Measurements from ENCODE around the gene AMPD2. TPM values are rescaled to one million over a fixed set of nuclear protein-coding genes. Genes with fewer than 3 reads are reported as not detected.

The AMPD2 gene
- total and polyA plus RNA-seq, 9 of the 15 experiments (the other 6 are each of a cell fraction or from before 2014, with no cell fraction given): 2.0 to 77.7 (median 28.2) TPM

GRCh38 chr1:109605381-109605780 is 14.3 kb upstream of the AMPD2 start:
- H3K36me3 ChIP-seq (ENCODE audit: control insufficient read depth, insufficient read depth, low read length): no peaks in the 10 kb centered on the region
- 71% methylated on average over 1 of the region's 1 CpG for WGBS (ENCODE audit: insufficient coverage, low coverage, missing lambda C conversion rate)
- no peaks in the 10 kb centered on the region for H3K4me1 ChIP-seq (replicated peaks in 1 of 2; ENCODE audit: control insufficient read depth in 2 of 2, insufficient read depth in 2 of 2, low read length in 2 of 2)
- no TSS peak for BruUV-seq (replicated peaks)
- H4K20me1 ChIP-seq (replicated peaks; ENCODE audit: control insufficient read depth, insufficient read depth, low read length): no peaks in the 10 kb centered on the region
- FAIRE-seq (no peak), DNase-seq (ENCODE audit: extremely low read depth in 1 of 4, low spot score in 3 of 4) (no peak), ATAC-seq (no peak)
- no peak overlapping the region for H3K4me2 ChIP-seq (ENCODE audit: insufficient read depth, low read length)
- intact Hi-C loops (cut with micrococcal nuclease) (no loop called here), in situ Hi-C loops (cut with MboI) (no loop called here)
- CTCF ChIA-PET (ENCODE audit: low intra/inter-chr PET ratio): no interaction called here
- peaks cover 12% of the 10 kb centered on the region in 2 experiments; a peak in 3 of 5 replicates for H3K27me3 ChIP-seq (ENCODE audit: control insufficient read depth in 2 of 2, insufficient read depth in 2 of 2, low read length in 2 of 2)
- POLR2A ChIA-PET: interaction anchor here (0.6 to 2.7 kb wide), 6 partner anchors 9 to 57 kb away, joined by 3 to 16 read pairs (median 4); partner anchors contain the start of genes AMPD2, GNAI3 and GNAT2
- H3K9me3 ChIP-seq (replicated peaks; ENCODE audit: control insufficient read depth, insufficient read depth, low read depth, low read length): no peaks in the 10 kb centered on the region
- no peaks in the 10 kb centered on the region for H3K79me2 ChIP-seq (ENCODE audit: control insufficient read depth, insufficient read depth, low read length)
- H3K9ac ChIP-seq (ENCODE audit: insufficient read depth in 1 of 2, low read depth in 2 of 2, low read length in 2 of 2): no peak overlapping the region
- no peak overlapping the region for H2AFZ ChIP-seq (ENCODE audit: low read depth, low read length)
- H3K4me3 ChIP-seq: no peak overlapping the region
- no peaks in the 10 kb centered on the region for H3K9me1 ChIP-seq (ENCODE audit: control insufficient read depth, insufficient read depth, low read length)
- no peak overlapping the region for H3K27ac ChIP-seq (ENCODE audit: extremely low read depth, low read depth, low read length)
- TF ChIP-seq ZNF224 (CRISPR knock-in tag; IDR thresholded peaks at IDR 0.05) (no peak), HNRNPK (IDR thresholded peaks at IDR 0.05; ENCODE audit: low read depth, low read length, poor library complexity, severe bottlenecking) (no peak), ZNF133 (CRISPR knock-in tag; IDR thresholded peaks at IDR 0.05) (no peak), POLR2H (tag; IDR thresholded peaks at IDR 0.05; ENCODE audit: low read depth) (no peak), MBD2 (IDR thresholded peaks at IDR 0.05; ENCODE audit: borderline replicate concordance, low read depth) (no peak), ZSCAN32 (CRISPR knock-in tag; IDR thresholded peaks at IDR 0.05) (no peak), SPI1 (IDR thresholded peaks at IDR 0.05; ENCODE audit: borderline replicate concordance, low read depth, low read length) (no peak), SETDB1 (IDR thresholded peaks at IDR 0.05; ENCODE audit: low read length) (no peak), ZNF165 (CRISPR knock-in tag; IDR thresholded peaks at IDR 0.05; ENCODE audit: borderline replicate concordance) (no peak), ELK1 (CRISPR knock-in tag; IDR thresholded peaks at IDR 0.05) (no peak)
- TF ChIP-seq, protein P1, sequence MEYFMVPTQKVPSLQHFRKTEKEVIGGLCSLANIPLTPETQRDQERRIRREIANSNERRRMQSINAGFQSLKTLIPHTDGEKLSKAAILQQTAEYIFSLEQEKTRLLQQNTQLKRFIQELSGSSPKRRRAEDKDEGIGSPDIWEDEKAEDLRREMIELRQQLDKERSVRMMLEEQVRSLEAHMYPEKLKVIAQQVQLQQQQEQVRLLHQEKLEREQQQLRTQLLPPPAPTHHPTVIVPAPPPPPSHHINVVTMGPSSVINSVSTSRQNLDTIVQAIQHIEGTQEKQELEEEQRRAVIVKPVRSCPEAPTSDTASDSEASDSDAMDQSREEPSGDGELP (CRISPR knock-in tag; IDR thresholded peaks at IDR 0.05; ENCODE audit: borderline replicate concordance): no peak
- TF ChIP-seq, protein P2, sequence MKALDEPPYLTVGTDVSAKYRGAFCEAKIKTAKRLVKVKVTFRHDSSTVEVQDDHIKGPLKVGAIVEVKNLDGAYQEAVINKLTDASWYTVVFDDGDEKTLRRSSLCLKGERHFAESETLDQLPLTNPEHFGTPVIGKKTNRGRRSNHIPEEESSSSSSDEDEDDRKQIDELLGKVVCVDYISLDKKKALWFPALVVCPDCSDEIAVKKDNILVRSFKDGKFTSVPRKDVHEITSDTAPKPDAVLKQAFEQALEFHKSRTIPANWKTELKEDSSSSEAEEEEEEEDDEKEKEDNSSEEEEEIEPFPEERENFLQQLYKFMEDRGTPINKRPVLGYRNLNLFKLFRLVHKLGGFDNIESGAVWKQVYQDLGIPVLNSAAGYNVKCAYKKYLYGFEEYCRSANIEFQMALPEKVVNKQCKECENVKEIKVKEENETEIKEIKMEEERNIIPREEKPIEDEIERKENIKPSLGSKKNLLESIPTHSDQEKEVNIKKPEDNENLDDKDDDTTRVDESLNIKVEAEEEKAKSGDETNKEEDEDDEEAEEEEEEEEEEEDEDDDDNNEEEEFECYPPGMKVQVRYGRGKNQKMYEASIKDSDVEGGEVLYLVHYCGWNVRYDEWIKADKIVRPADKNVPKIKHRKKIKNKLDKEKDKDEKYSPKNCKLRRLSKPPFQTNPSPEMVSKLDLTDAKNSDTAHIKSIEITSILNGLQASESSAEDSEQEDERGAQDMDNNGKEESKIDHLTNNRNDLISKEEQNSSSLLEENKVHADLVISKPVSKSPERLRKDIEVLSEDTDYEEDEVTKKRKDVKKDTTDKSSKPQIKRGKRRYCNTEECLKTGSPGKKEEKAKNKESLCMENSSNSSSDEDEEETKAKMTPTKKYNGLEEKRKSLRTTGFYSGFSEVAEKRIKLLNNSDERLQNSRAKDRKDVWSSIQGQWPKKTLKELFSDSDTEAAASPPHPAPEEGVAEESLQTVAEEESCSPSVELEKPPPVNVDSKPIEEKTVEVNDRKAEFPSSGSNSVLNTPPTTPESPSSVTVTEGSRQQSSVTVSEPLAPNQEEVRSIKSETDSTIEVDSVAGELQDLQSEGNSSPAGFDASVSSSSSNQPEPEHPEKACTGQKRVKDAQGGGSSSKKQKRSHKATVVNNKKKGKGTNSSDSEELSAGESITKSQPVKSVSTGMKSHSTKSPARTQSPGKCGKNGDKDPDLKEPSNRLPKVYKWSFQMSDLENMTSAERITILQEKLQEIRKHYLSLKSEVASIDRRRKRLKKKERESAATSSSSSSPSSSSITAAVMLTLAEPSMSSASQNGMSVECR (CRISPR knock-in tag; IDR thresholded peaks at IDR 0.05): no peak
